Sigmoid colon (tissue), 7 donors: ENCODE results near the gene FGF12. TPM values are rescaled to one million over a fixed set of nuclear protein-coding genes. Genes with fewer than 3 reads are reported as not detected.

Experiments
- DNase-seq: peaks from one replicate; pipeline ENCODE4 v3.0.0-alpha.2; 2019
- H3K27ac ChIP-seq, 4 donors: fragments of 200-600 bp; sonication (generic); one replicate each; pipeline ENCODE4 v1.5.1; 2016 to 2019; ENCODE audit warnings: mild to moderate bottlenecking in 1 of 4
- H3K27me3 ChIP-seq, 3 donors: fragments of 200-600 bp; sonication (generic); one replicate each; pipeline ENCODE4 v1.5.1; 2019; ENCODE audit warnings: mild to moderate bottlenecking in 1 of 3
- H3K36me3 ChIP-seq, 4 donors: fragments of 200-600 bp; sonication (generic); one replicate each; pipeline ENCODE4 v1.5.1; 2016 to 2019
- H3K4me1 ChIP-seq, 4 donors: fragments of 200-600 bp; sonication (generic); one replicate each; pipeline ENCODE4 v1.5.1; 2017 to 2019
- H3K4me3 ChIP-seq, 4 donors: fragments of 200-600 bp; sonication (generic); one replicate each; pipeline ENCODE4 v1.5.1; 2017 to 2019; ENCODE audit warnings: mild to moderate bottlenecking in 2 of 4, moderate library complexity in 1 of 4
- H3K9me3 ChIP-seq, 4 donors: fragments of 200-600 bp in 3 of 4; sonication (generic) in 3 of 4; one replicate each; pipeline versions ENCODE4 v1.5.1 to v1.6.1; 2013 to 2019
- CTCF ChIP-seq, 4 experiments: fragments of 450-650 bp in 3 of 4; fragments of 200-600 bp in 1 of 4; IDR thresholded peaks; one replicate each; pipeline ENCODE4 v1.5.1; 2016 to 2019; ENCODE audit warnings: antibody characterized with exemption in 4 of 4, mild to moderate bottlenecking in 3 of 4, moderate library complexity in 2 of 4
- EP300 ChIP-seq, 4 donors: sonication (generic); formaldehyde crosslinking; IDR thresholded peaks; one replicate each; pipeline ENCODE4 v1.6.1; 2017; ENCODE audit warnings: antibody characterized with exemption in 4 of 4
- POLR2A ChIP-seq, 2 donors: fragments of 450-650 bp; IDR thresholded peaks; one replicate each; pipeline ENCODE4 v1.6.1; 2016; ENCODE audit warnings: antibody characterized with exemption in 2 of 2, mild to moderate bottlenecking in 2 of 2, moderate library complexity in 2 of 2
- POLR2AphosphoS5 ChIP-seq, 4 donors: sonication (generic); formaldehyde crosslinking; IDR thresholded peaks; one replicate each; pipeline ENCODE4 v1.6.1; 2017; ENCODE audit warnings: antibody characterized with exemption in 4 of 4
- WGBS, 2 donors: extraction: QIAGEN DNeasy Blood & Tissue Kit; methylation state at CpG; one replicate each; pipeline ENCODE4 v1.1.7; 2013; 5-methylcytosine and 5-hydroxymethylcytosine counted together
- intact Hi-C: fragments of 100-400 bp; cut with DNase I; formaldehyde crosslinking; loops from one replicate; pipeline ENCODE4 v1.15.1; 2023
- polyA plus RNA-seq, 3 donors: library from polyadenylated mRNA; stranded (reverse); fragments of 200-250 nt; gene quantifications; one replicate each; pipeline ENCODE4 v1.2.3, GENCODE V29; 2013
- total RNA-seq, 4 donors: library from RNA; depleted of rRNA; stranded (reverse); fragments of >200 nt; gene quantifications; one replicate each; pipeline ENCODE4 v1.1.0, GENCODE V29; 2016
- donor health status: healthy with polysubstance abuse.
- donor health status: Bipolar disorder and iron deficiency.
- donor health status: healthy.

FGF12 gene
- total and polyA plus RNA-seq, 7 donors: 0.32 to 7.8 (median 1.8) TPM

- Histone ChIP-seq H3K36me3 (no peaks in the 10 kb centered on the region), H3K27me3 (no peaks in the 10 kb centered on the region), H3K4me3 (no peak overlapping the region), H3K4me1 (no peaks in the 10 kb centered on the region), H3K9me3 (no peaks in the 10 kb centered on the region), H3K27ac (no peak overlapping the region)
- DNase-seq: no peak
- 48 to 56% methylated on average over 5 of the region's 5 CpGs for WGBS, 2 donors
- intact Hi-C loops: no loop called here
- TF ChIP-seq POLR2AphosphoS5 (IDR thresholded peaks at IDR 0.05) (no peak), CTCF (IDR thresholded peaks at IDR 0.05) (no peak), EP300 (IDR thresholded peaks at IDR 0.05) (no peak), POLR2A (IDR thresholded peaks at IDR 0.05) (no peak)
These were observed 182.0 kb downstream of the FGF12 start for GRCh38 chr3:192545333-192545732.

DNA sequence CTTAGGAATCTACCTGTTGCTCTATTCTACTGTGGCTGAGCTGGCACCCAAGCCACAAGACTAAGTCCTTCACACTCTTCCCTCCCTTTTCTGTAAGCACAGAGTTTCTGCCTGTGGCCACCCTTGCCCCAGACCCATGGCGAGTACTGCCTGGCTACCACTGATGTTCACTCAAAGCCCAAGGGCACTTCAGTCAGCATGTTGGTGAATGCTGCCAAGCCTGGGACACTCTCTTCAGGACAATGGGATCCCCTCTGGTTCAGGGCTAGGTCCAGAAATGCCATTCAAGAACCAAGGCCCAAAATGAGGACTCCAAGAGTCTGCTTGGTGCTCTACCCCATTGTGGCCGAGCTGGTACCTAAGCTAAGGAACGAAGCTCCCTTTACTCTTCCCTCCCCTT lies 184.2 kb downstream of the FGF12 start:
- intact Hi-C loops: no loop called here
- Histone ChIP-seq H3K27ac (no peak overlapping the region), H3K4me3 (no peak overlapping the region), H3K4me1 (no peaks in the 10 kb centered on the region), H3K9me3 (peaks cover 0 to 3% (median 0%) of the 10 kb centered on the region in 4 donors), H3K36me3 (no peaks in the 10 kb centered on the region), H3K27me3 (no peaks in the 10 kb centered on the region)
- no peak for DNase-seq
- TF ChIP-seq POLR2AphosphoS5 (IDR thresholded peaks at IDR 0.05): no peak
- TF ChIP-seq EP300 (IDR thresholded peaks at IDR 0.05): no peak
- no peak for TF ChIP-seq POLR2A (IDR thresholded peaks at IDR 0.05)
- no peak for TF ChIP-seq CTCF (IDR thresholded peaks at IDR 0.05)
- 82 to 91% methylated on average over 3 of the region's 3 CpGs for WGBS, 2 donors

GRCh38 chr3:192516820-192517219 lies 210.5 kb downstream of the FGF12 start:
- Histone ChIP-seq H3K9me3 (no peaks in the 10 kb centered on the region), H3K36me3 (no peaks in the 10 kb centered on the region), H3K27me3 (peaks cover 6 to 42% (median 24%) of the 10 kb centered on the region in 3 donors), H3K4me1 (peaks cover 0 to 18% (median 13%) of the 10 kb centered on the region in 4 donors), H3K4me3 (no peak overlapping the region), H3K27ac (no peak overlapping the region)
- no peak for TF ChIP-seq POLR2A (IDR thresholded peaks at IDR 0.05)
- TF ChIP-seq POLR2AphosphoS5 (IDR thresholded peaks at IDR 0.05): no peak
- no peak for TF ChIP-seq CTCF (IDR thresholded peaks at IDR 0.05)
- TF ChIP-seq EP300 (IDR thresholded peaks at IDR 0.05): no peak
- intact Hi-C loops: no loop called here
- WGBS, 2 donors: 75 to 85% methylated on average over 7 of the region's 7 CpGs
- DNase-seq: no peak

DNA sequence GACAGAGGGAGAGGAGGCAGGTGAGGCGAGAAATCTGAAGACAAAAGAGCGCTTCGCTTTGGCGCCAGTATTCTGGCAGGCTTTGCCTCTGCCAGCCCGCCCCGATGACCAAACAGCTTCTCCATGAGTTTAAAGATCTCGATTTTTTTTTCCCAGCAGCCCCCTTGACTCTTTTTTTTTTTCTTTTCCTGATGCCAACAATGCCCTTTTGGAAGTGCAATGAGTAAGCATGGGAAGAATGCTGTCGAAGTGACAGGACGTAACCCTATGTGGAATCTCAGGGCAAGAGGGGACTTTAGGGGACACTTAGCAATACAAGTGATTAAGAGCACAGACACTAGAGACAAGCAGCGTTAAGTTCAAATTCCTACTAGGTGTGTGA lies 211.7 kb downstream of the FGF12 start:
- TF ChIP-seq CTCF (IDR thresholded peaks at IDR 0.05): no peak
- TF ChIP-seq POLR2A (IDR thresholded peaks at IDR 0.05): no peak
- no peak for TF ChIP-seq POLR2AphosphoS5 (IDR thresholded peaks at IDR 0.05)
- TF ChIP-seq EP300 (IDR thresholded peaks at IDR 0.05): no peak
- Histone ChIP-seq H3K9me3 (peaks cover 0 to 2% (median 0%) of the 10 kb centered on the region in 4 donors), H3K36me3 (no peaks in the 10 kb centered on the region), H3K27ac (no peak overlapping the region), H3K27me3 (peaks cover 6 to 49% (median 24%) of the 10 kb centered on the region in 3 donors), H3K4me1 (peaks cover 0 to 18% (median 13%) of the 10 kb centered on the region in 4 donors), H3K4me3 (no peak overlapping the region)
- intact Hi-C loops: no loop called here
- 8% methylated on average over 10 of the region's 10 CpGs for WGBS, 2 donors
- DNase-seq: no peak
